Measurements from ENCODE around the gene TEX12.

TEX12 gene

GRCh38 chr11:112167145-112167544 is at the start of gene TEX12:
TSS of gene TEX12 (plus strand) at chr11:112167372. CDS start at chr11:112169269, 1,897 bp downstream.
- Histone ChIP-seq H3K4me1 (ENCODE audit: control insufficient read depth in 5 of 5, insufficient read depth in 5 of 5, low read length in 5 of 5) (peaks cover 0 to 13% (median 11%) of the 10 kb centered on the region in 5 donors), H3K4me3 (ENCODE audit: low read depth in 1 of 5, low read length in 5 of 5) (peak within 1 kb of the TSS in 2 of 5 donors; percentile 22 to 44), H3K9me3 (ENCODE audit: control insufficient read depth in 5 of 5, low read length in 5 of 5) (no peaks in the 10 kb centered on the region), H3K36me3 (ENCODE audit: control insufficient read depth in 5 of 5, insufficient read depth in 5 of 5, low read length in 5 of 5) (no peaks in the 10 kb centered on the region), H3K27ac (ENCODE audit: low read depth, low read length) (no peak within 1 kb of the TSS), H3K9ac (ENCODE audit: low read length in 5 of 5) (no peak within 1 kb of the TSS), H3K27me3 (ENCODE audit: control insufficient read depth in 5 of 5, insufficient read depth in 4 of 5, low read length in 5 of 5) (no peaks in the 10 kb centered on the region)

DNA sequence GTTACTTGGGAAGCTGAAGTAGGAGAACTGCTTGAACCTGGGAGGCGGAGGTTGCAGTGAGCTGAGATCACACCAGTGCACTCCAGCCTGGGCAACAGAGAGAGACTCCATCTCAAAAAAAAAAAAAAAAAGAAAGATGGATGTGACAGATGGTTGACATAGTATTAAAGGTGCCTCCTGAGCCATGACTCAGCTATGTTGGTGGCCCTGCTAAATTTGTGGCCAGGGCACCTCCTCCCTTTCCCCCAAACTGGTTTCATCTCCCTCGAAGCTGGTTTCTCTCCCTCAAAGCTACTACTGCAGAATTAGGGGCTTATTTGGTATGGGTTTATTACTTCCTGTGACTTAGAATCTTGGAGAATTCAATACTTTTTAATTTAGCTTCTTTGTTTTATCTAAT is 49.0 kb upstream of the TEX12 start:
- Histone ChIP-seq H3K9ac (ENCODE audit: low read length in 5 of 5) (no peak overlapping the region), H3K4me3 (ENCODE audit: low read depth in 1 of 5, low read length in 5 of 5) (no peak overlapping the region), H3K27me3 (ENCODE audit: control insufficient read depth in 5 of 5, insufficient read depth in 4 of 5, low read length in 5 of 5) (no peaks in the 10 kb centered on the region), H3K9me3 (ENCODE audit: control insufficient read depth in 5 of 5, low read length in 5 of 5) (no peaks in the 10 kb centered on the region), H3K4me1 (ENCODE audit: control insufficient read depth in 5 of 5, insufficient read depth in 5 of 5, low read length in 5 of 5) (peaks cover 0 to 4% (median 0%) of the 10 kb centered on the region in 5 donors), H3K36me3 (ENCODE audit: control insufficient read depth in 5 of 5, insufficient read depth in 5 of 5, low read length in 5 of 5) (no peaks in the 10 kb centered on the region), H3K27ac (ENCODE audit: low read depth, low read length) (no peak overlapping the region)

GRCh38 chr11:112121981-112122615 is 45.1 kb upstream of the TEX12 start:
- Histone ChIP-seq H3K36me3 (ENCODE audit: control insufficient read depth in 5 of 5, insufficient read depth in 5 of 5, low read length in 5 of 5) (no peaks in the 10 kb centered on the region), H3K9me3 (ENCODE audit: control insufficient read depth in 5 of 5, low read length in 5 of 5) (no peaks in the 10 kb centered on the region), H3K4me3 (ENCODE audit: low read depth in 1 of 5, low read length in 5 of 5) (no peak overlapping the region), H3K27me3 (ENCODE audit: control insufficient read depth in 5 of 5, insufficient read depth in 4 of 5, low read length in 5 of 5) (no peaks in the 10 kb centered on the region), H3K4me1 (ENCODE audit: control insufficient read depth in 5 of 5, insufficient read depth in 5 of 5, low read length in 5 of 5) (peaks cover 0 to 4% (median 0%) of the 10 kb centered on the region in 5 donors), H3K27ac (ENCODE audit: low read depth, low read length) (no peak overlapping the region), H3K9ac (ENCODE audit: low read length in 5 of 5) (no peak overlapping the region)

DNA sequence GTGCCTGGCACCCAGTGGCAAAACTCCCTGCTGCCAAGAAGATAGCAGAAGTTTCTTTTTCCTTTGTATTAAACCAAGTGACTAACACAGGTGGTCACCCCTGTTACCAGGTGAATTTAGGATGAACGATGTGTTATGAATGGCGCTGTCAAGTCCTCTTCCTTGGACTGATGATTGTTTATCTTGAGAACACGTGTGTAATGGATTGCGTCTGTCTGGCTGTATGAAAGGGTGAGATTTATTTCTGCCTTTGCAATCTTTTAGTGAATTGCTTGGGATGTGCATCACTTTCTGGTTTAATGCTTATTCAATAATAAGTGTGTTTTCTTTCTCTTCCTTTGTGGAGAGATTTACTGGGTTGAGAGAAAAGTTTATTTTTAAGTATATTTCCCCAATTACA is 44.0 kb upstream of the TEX12 start:
- Histone ChIP-seq H3K9ac (ENCODE audit: low read length in 5 of 5) (no peak overlapping the region), H3K9me3 (ENCODE audit: control insufficient read depth in 5 of 5, low read length in 5 of 5) (no peaks in the 10 kb centered on the region), H3K4me1 (ENCODE audit: control insufficient read depth in 5 of 5, insufficient read depth in 5 of 5, low read length in 5 of 5) (peaks cover 0 to 4% (median 0%) of the 10 kb centered on the region in 5 donors), H3K27me3 (ENCODE audit: control insufficient read depth in 5 of 5, insufficient read depth in 4 of 5, low read length in 5 of 5) (no peaks in the 10 kb centered on the region), H3K27ac (ENCODE audit: low read depth, low read length) (no peak overlapping the region), H3K36me3 (ENCODE audit: control insufficient read depth in 5 of 5, insufficient read depth in 5 of 5, low read length in 5 of 5) (no peaks in the 10 kb centered on the region), H3K4me3 (ENCODE audit: low read depth in 1 of 5, low read length in 5 of 5) (no peak overlapping the region)

DNA sequence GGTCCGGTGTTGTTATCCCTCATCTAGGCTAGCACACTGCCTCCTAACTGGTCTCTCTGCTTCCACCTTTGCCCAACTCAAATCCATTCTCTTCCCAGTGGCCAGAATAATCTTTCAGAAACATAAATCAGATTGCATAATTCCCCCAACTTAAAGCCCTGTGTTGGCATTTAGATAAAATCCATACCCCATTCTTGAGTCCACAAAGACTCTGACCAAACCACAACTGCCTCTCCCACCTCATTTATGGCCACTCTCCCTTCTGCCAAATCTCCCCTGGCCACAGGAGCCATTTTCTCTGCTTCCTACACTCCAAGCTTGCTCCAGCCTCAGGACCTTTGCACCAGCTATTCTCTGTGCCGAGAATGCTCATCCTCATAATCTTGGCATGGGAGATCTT is 40.1 kb upstream of the TEX12 start:
- Histone ChIP-seq H3K9ac (ENCODE audit: low read length in 5 of 5) (no peak overlapping the region), H3K4me1 (ENCODE audit: control insufficient read depth in 5 of 5, insufficient read depth in 5 of 5, low read length in 5 of 5) (peaks cover 0 to 8% (median 0%) of the 10 kb centered on the region in 5 donors), H3K36me3 (ENCODE audit: control insufficient read depth in 5 of 5, insufficient read depth in 5 of 5, low read length in 5 of 5) (no peaks in the 10 kb centered on the region), H3K27me3 (ENCODE audit: control insufficient read depth in 5 of 5, insufficient read depth in 4 of 5, low read length in 5 of 5) (no peaks in the 10 kb centered on the region), H3K9me3 (ENCODE audit: control insufficient read depth in 5 of 5, low read length in 5 of 5) (no peaks in the 10 kb centered on the region), H3K4me3 (ENCODE audit: low read depth in 1 of 5, low read length in 5 of 5) (no peak overlapping the region), H3K27ac (ENCODE audit: low read depth, low read length) (no peak overlapping the region)

GRCh38 chr11:112128483-112129121 is 38.6 kb upstream of the TEX12 start:
- Histone ChIP-seq H3K9me3 (ENCODE audit: control insufficient read depth in 5 of 5, low read length in 5 of 5) (no peaks in the 10 kb centered on the region), H3K36me3 (ENCODE audit: control insufficient read depth in 5 of 5, insufficient read depth in 5 of 5, low read length in 5 of 5) (no peaks in the 10 kb centered on the region), H3K27ac (ENCODE audit: low read depth, low read length) (no peak overlapping the region), H3K4me1 (ENCODE audit: control insufficient read depth in 5 of 5, insufficient read depth in 5 of 5, low read length in 5 of 5) (peaks cover 0 to 8% (median 0%) of the 10 kb centered on the region in 5 donors), H3K4me3 (ENCODE audit: low read depth in 1 of 5, low read length in 5 of 5) (no peak overlapping the region), H3K27me3 (ENCODE audit: control insufficient read depth in 5 of 5, insufficient read depth in 4 of 5, low read length in 5 of 5) (no peaks in the 10 kb centered on the region), H3K9ac (ENCODE audit: low read length in 5 of 5) (no peak overlapping the region)

GRCh38 chr11:112129656-112130055 is 37.5 kb upstream of the TEX12 start:
- Histone ChIP-seq H3K9me3 (ENCODE audit: control insufficient read depth in 5 of 5, low read length in 5 of 5) (no peaks in the 10 kb centered on the region), H3K27me3 (ENCODE audit: control insufficient read depth in 5 of 5, insufficient read depth in 4 of 5, low read length in 5 of 5) (no peaks in the 10 kb centered on the region), H3K36me3 (ENCODE audit: control insufficient read depth in 5 of 5, insufficient read depth in 5 of 5, low read length in 5 of 5) (no peaks in the 10 kb centered on the region), H3K4me1 (ENCODE audit: control insufficient read depth in 5 of 5, insufficient read depth in 5 of 5, low read length in 5 of 5) (peaks cover 0 to 8% (median 0%) of the 10 kb centered on the region in 5 donors), H3K4me3 (ENCODE audit: low read depth in 1 of 5, low read length in 5 of 5) (no peak overlapping the region), H3K27ac (ENCODE audit: low read depth, low read length) (no peak overlapping the region), H3K9ac (ENCODE audit: low read length in 5 of 5) (no peak overlapping the region)

GRCh38 chr11:112132737-112133136 is 34.4 kb upstream of the TEX12 start:
- H3K27me3 ChIP-seq (ENCODE audit: control insufficient read depth in 5 of 5, insufficient read depth in 4 of 5, low read length in 5 of 5): no peaks in the 10 kb centered on the region
- no peaks in the 10 kb centered on the region for H3K9me3 ChIP-seq (ENCODE audit: control insufficient read depth in 5 of 5, low read length in 5 of 5)
- H3K4me1 ChIP-seq (ENCODE audit: control insufficient read depth in 5 of 5, insufficient read depth in 5 of 5, low read length in 5 of 5): peaks cover 0 to 8% (median 0%) of the 10 kb centered on the region in 5 donors
- H3K9ac ChIP-seq (ENCODE audit: low read length in 5 of 5): no peak overlapping the region
- no peak overlapping the region for H3K27ac ChIP-seq (ENCODE audit: low read depth, low read length)
- no peak overlapping the region for H3K4me3 ChIP-seq (ENCODE audit: low read depth in 1 of 5, low read length in 5 of 5)
- no peaks in the 10 kb centered on the region for H3K36me3 ChIP-seq (ENCODE audit: control insufficient read depth in 5 of 5, insufficient read depth in 5 of 5, low read length in 5 of 5)

GRCh38 chr11:112134473-112134872 is 32.7 kb upstream of the TEX12 start:
- no peak overlapping the region for H3K4me3 ChIP-seq (ENCODE audit: low read depth in 1 of 5, low read length in 5 of 5)
- no peaks in the 10 kb centered on the region for H3K27me3 ChIP-seq (ENCODE audit: control insufficient read depth in 5 of 5, insufficient read depth in 4 of 5, low read length in 5 of 5)
- H3K27ac ChIP-seq (ENCODE audit: low read depth, low read length): no peak overlapping the region
- H3K9ac ChIP-seq (ENCODE audit: low read length in 5 of 5): no peak overlapping the region
- no peaks in the 10 kb centered on the region for H3K36me3 ChIP-seq (ENCODE audit: control insufficient read depth in 5 of 5, insufficient read depth in 5 of 5, low read length in 5 of 5)
- H3K4me1 ChIP-seq (ENCODE audit: control insufficient read depth in 5 of 5, insufficient read depth in 5 of 5, low read length in 5 of 5): no peaks in the 10 kb centered on the region
- no peaks in the 10 kb centered on the region for H3K9me3 ChIP-seq (ENCODE audit: control insufficient read depth in 5 of 5, low read length in 5 of 5)

GRCh38 chr11:112143597-112143996 is 23.6 kb upstream of the TEX12 start:
- no peaks in the 10 kb centered on the region for H3K4me1 ChIP-seq (ENCODE audit: control insufficient read depth in 5 of 5, insufficient read depth in 5 of 5, low read length in 5 of 5)
- H3K36me3 ChIP-seq (ENCODE audit: control insufficient read depth in 5 of 5, insufficient read depth in 5 of 5, low read length in 5 of 5): peaks cover 0 to 8% (median 0%) of the 10 kb centered on the region in 5 donors
- H3K27ac ChIP-seq (ENCODE audit: low read depth, low read length): no peak overlapping the region
- no peak overlapping the region for H3K9ac ChIP-seq (ENCODE audit: low read length in 5 of 5)
- peaks cover 0 to 6% (median 0%) of the 10 kb centered on the region in 5 donors for H3K9me3 ChIP-seq (ENCODE audit: control insufficient read depth in 5 of 5, low read length in 5 of 5)
- H3K27me3 ChIP-seq (ENCODE audit: control insufficient read depth in 5 of 5, insufficient read depth in 4 of 5, low read length in 5 of 5): no peaks in the 10 kb centered on the region
- no peak overlapping the region for H3K4me3 ChIP-seq (ENCODE audit: low read depth in 1 of 5, low read length in 5 of 5)
